ENCODE measurements around the gene RADIL. TPM values are rescaled to one million over a fixed set of nuclear protein-coding genes. Genes with fewer than 3 reads are reported as not detected.

The RADIL gene
- total RNA-seq, 4 donors from 2014 or later: 1.0 to 10.1 (median 6.6) TPM

DNA sequence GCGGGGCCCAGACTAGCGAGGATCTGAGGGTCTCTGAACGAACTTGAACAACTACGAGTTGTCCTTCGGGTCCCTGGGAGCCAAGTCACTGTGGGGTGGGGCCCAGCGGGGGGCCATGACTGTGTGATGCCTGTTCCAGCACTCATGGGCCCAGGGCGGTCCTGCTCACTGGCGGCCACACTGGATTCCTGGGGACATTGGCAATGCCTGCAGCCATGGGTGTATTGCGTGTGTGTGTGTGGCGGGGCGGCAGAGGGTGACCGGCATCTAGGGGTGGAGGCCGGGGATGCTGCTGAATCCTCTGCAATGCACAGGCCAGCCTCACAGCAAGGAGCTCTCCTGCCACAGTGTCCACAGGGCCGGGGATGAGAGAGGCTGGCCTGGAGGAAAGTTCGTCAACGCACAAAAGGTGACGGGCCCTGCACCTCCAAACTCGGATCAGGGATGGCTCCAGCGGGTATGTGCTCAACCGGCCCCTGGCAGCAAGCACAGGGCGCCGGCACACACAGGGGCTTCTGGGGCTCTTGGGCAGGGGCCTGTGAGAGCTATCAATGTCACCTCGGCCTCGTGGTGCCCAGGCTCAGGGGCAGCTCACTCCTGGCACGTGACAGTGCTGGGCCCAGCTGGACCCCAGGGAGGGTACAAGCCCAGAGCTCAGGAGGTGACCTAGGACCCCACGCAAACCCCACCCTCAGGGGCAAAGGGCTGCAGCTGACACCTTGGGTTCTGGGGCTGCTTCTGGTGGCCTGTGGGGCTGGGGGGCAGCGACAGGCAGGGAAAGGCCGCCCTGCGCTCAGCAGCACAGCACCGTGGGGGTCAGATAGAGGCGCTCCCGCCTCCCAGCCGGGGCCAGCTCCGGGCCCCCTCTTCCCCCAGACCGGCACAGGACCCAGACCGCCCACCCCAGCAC is 49.6 kb downstream of the RADIL start:
- no peaks in the 10 kb centered on the region for H3K36me3 ChIP-seq
- no peak for DNase-seq
- intact Hi-C loops (cut with DNase I; ENCODE audit: low total_unique reads): no loop called here
- no peaks in the 10 kb centered on the region for H3K27me3 ChIP-seq
- no peak overlapping the region for H3K27ac ChIP-seq
- no peaks in the 10 kb centered on the region for H3K4me1 ChIP-seq
- no peak overlapping the region for H3K4me3 ChIP-seq
- no peaks in the 10 kb centered on the region for H3K9me3 ChIP-seq
- TF ChIP-seq POLR2A (IDR thresholded peaks at IDR 0.05) (no peak), CTCF (IDR thresholded peaks at IDR 0.05) (no peak)

DNA sequence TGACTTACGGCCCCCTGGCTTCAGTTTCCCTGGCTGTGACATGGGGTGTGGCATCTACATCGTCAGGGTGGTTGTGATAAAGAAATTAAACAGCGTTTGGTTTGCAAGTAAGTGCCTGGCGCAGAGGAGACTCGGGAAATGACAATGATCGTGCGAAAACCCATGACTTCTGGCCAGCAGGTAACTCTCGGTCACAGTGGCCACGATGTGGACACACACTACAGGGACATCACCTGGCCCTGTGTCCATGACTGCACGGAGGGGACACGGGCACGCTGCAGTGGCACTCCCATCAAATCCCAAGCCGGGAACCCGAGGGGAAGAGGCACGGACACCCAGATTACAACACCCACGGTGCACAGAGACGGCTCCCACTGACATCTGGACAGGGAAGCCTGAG is 50.3 kb downstream of the RADIL start:
- no peaks in the 10 kb centered on the region for H3K27me3 ChIP-seq
- H3K9me3 ChIP-seq: no peaks in the 10 kb centered on the region
- H3K4me3 ChIP-seq: no peak overlapping the region
- peak in 1 of 2 donors; percentile 2 for DNase-seq
- H3K36me3 ChIP-seq: no peaks in the 10 kb centered on the region
- intact Hi-C loops (cut with DNase I; ENCODE audit: low total_unique reads): no loop called here
- H3K27ac ChIP-seq: no peak overlapping the region
- TF ChIP-seq CTCF (IDR thresholded peaks at IDR 0.05) (no peak), POLR2A (IDR thresholded peaks at IDR 0.05) (no peak)
- no peaks in the 10 kb centered on the region for H3K4me1 ChIP-seq

- TF ChIP-seq CTCF (IDR thresholded peaks at IDR 0.05) (no peak), POLR2A (IDR thresholded peaks at IDR 0.05) (no peak)
- no peaks in the 10 kb centered on the region for H3K36me3 ChIP-seq
- no peak overlapping the region for H3K27ac ChIP-seq
- no peak for DNase-seq
- no peaks in the 10 kb centered on the region for H3K9me3 ChIP-seq
- no peak overlapping the region for H3K4me3 ChIP-seq
- no peaks in the 10 kb centered on the region for H3K27me3 ChIP-seq
- H3K4me1 ChIP-seq: no peaks in the 10 kb centered on the region
- intact Hi-C loops (cut with DNase I; ENCODE audit: low total_unique reads): no loop called here
These were observed 50.8 kb downstream of the RADIL start for GRCh38 chr7:4832711-4833110.

DNA sequence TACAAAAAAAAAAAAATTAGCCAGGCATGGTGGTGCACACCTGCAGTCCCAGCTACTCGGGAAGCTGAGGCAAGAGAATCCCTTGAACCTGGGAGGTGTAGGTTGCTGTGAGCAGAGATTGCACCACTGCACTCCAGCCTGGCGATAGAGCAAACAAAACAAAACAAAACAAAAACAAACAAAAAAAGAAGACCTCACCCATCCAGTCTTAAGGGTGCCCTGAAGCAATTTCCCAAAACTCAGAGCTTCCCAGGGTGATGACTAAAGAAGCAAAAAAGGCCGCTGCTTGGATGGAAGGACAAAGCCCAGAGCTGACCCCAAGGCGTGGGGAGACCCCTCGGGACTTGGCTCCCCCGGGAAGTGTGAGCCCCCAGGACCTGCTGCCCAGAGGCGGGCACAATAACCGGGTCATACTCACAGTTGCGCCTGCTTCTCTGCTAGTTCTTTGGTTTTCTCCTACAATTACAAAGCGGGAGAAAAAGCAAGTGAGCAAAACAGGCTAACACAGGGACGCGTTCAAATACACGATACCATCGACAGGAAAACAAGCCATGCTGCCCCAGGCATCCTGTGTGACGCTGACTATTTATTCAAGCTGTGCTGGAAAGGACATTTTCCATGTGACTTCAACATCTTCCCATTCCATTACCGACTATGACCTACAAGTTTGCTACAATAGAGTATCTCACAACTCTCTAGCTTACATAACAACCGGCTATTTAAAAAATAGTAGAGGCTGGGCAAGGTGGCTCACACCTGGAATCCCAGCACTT is 51.6 kb downstream of the RADIL start:
- H3K27ac ChIP-seq: no peak overlapping the region
- H3K27me3 ChIP-seq: no peaks in the 10 kb centered on the region
- no peak for TF ChIP-seq POLR2A (IDR thresholded peaks at IDR 0.05)
- TF ChIP-seq CTCF (IDR thresholded peaks at IDR 0.05): no peak
- H3K9me3 ChIP-seq: no peaks in the 10 kb centered on the region
- H3K36me3 ChIP-seq: no peaks in the 10 kb centered on the region
- intact Hi-C loops (cut with DNase I; ENCODE audit: low total_unique reads): no loop called here
- DNase-seq: no peak
- H3K4me1 ChIP-seq: no peaks in the 10 kb centered on the region
- H3K4me3 ChIP-seq: no peak overlapping the region

DNA sequence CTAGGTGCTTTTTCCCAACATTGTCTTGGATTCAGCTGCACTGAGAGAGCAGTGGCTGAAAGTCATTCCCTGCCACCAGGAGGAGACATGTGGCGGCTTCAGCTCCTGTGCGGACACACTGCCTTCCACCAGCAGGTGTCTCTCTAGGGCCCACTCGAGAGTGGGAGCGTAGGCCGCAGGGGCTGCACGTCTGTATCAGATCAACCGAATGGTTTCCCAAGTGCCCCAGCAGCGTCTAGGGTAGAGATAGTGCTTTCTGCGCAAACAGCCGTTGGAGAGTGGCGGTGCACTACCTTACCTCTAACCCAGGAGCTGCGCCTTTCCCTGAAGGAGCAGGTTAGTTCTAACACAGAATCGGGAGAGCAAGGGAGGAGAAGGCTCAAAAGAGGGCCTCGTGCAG is 53.3 kb downstream of the RADIL start:
- DNase-seq: peak; percentile 60 to 68
- H3K4me3 ChIP-seq: no peak overlapping the region
- intact Hi-C loops (cut with DNase I; ENCODE audit: low total_unique reads): no loop called here

More for the DNA sequence above, 53.3 kb downstream of the RADIL start:
- no peaks in the 10 kb centered on the region for H3K9me3 ChIP-seq
- no peaks in the 10 kb centered on the region for H3K27me3 ChIP-seq
- H3K27ac ChIP-seq: no peak overlapping the region
- H3K36me3 ChIP-seq: no peaks in the 10 kb centered on the region
- TF ChIP-seq POLR2A (IDR thresholded peaks at IDR 0.05): no peak
- TF ChIP-seq CTCF (IDR thresholded peaks at IDR 0.05): peak; percentile 46 to 83 (median 65)
- no peaks in the 10 kb centered on the region for H3K4me1 ChIP-seq

Measured in uterus (tissue), 4 donors.